T47D (cell line): Measurements from ENCODE around the gene KCNE4.

ENCODE experiments used
- DNase-seq, 2 experiments: peaks; one replicate each; pipeline versions ENCODE4 v3.0.0 to v3.0.0-alpha.2; 2011 to 2012; ENCODE audit warnings: low read depth in 1 of 2, low spot score in 1 of 2
- JUND ChIP-seq: IDR thresholded peaks from 2 replicates; pipeline ENCODE4 v1.6.1; 2012; ENCODE audit warnings: low read depth
- in situ Hi-C: cut with HindIII; loops from 2 replicates; pipeline ENCODE4 v1.10.0; 2016; ENCODE audit warnings: low sequenced_read_pairs, low pct_unique_long_range_greater_than_20kb

Gene KCNE4

DNA sequence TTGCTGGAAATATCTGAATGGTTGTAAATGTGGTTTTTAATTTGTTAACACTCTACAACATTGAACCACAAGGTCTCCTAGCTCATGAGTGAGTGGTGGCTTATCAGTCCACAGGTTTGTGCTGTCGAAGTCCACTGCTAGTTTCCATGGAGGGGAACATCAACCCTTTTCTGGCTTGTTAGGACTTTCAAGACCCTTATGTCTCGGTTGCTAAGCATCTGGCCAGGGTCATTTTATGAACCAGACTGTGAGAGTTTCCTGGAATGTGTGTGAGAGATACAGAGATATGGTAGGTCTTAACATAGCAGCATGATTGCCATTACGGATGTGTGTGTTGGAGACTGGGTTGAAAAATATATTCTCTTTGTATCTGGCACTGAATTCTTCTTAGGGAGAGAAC, 36.9 kb downstream of the KCNE4 start:
- in situ Hi-C loops: no loop called here
- no peak for DNase-seq

DNA sequence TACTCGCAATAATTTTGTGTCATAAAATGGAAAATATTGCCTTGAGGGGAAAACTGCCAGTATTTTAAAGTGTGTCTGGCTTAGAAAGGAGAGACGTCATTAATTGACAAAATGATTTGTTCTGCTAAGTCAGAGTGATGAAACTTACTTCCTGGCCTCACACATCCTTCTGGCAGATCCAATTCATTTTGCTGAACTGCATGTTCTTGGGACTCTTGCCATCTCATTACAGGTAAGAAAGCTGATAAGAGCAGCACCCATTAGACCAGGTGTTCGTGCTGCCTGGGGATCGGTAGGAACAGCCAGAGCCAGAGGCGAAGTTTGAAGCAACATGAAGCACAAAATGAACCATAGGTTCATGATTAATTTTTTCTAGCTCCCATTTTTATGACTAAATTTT, 38.0 kb downstream of the KCNE4 start:
- TF ChIP-seq JUND: no peak

More for the DNA sequence above, 36.9 kb downstream of the KCNE4 start:
- no peak for TF ChIP-seq JUND

GRCh38 chr2:223090540-223091235, 38.7 kb downstream of the KCNE4 start:
- TF ChIP-seq JUND: no peak
- in situ Hi-C loops: no loop called here
- DNase-seq: no peak

More for the DNA sequence above, 38.0 kb downstream of the KCNE4 start:
- DNase-seq: no peak
- in situ Hi-C loops: no loop called here

- in situ Hi-C loops: no loop called here
- TF ChIP-seq JUND: no peak
- no peak for DNase-seq
Measured at GRCh38 chr2:223092667-223093066, 40.7 kb downstream of the KCNE4 start.

DNA sequence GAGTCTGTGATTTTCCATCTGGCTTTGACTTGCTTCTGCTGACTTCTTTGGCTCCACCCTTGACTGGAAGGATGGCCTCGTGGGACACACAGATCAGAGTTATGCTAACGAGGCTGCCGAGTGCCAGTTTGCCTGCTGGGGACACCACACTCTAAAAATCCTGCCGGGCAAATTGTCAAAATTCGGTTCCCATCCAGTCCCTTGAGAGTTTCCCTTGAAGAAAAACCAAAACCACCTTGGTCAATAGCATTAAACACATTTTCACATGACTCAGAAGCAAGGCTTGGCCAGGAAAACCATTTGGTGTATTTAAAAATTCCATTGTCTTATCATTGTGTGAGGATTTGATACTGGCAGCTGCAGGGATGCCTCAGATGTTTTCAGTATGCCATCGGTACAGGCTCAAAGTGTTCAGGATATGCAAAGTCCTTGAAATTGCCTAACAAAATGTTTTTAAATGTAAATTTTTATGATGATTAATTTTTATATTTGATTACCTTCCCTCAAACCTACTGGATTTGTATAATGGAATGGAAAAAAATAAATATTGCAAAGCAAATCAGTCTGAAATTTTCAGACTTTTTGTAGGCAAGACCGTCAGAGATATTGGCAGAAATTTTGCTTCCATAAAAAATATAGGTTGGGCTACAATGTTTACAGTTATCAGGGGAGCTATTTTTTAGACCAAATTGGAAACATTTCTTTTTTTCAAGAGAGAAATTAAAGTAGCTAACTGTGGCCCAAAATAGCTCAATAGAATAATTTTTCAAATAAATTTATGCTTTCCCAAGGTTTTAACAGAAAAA, 41.6 kb downstream of the KCNE4 start:
- no peak for DNase-seq
- in situ Hi-C loops: no loop called here
- no peak for TF ChIP-seq JUND

- in situ Hi-C loops: no loop called here
- DNase-seq: no peak
- no peak for TF ChIP-seq JUND
Measured at GRCh38 chr2:223095207-223095606, 43.2 kb downstream of the KCNE4 start.

DNA sequence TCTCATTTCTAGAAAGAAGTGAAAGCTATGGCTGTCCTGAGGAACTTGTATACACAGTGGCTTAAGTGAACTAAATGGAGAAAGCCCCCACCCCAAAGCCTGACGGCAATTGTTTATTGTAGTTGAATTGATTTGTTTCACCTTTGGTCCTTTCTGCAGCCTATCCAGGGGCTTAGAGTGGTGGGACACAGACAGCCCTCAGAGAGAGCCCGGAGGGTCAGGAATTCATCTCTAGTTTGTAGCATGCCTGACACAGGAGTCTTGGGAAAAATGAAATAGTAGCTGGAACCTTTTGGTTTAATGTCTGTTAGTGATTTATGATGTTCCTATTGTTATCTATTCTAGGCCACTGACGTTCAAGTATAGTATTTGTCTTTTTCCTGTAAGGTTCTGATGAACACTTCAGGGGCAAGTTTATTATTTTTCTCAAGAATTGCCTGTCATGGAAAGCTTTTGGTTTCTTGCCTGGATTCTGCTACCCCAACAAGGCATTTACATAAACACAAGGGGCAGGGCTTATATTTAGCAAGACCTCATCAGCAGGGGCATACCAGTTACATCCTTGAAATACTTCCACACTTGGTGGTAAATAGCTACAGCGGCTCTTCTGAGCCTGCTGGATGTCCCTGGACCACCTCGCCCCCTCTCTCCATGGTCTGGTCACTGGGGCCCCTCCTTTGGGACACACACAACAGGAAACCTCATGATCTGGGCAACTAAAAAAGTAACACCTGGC, 44.4 kb downstream of the KCNE4 start:
- no peak for DNase-seq
- TF ChIP-seq JUND: no peak
- in situ Hi-C loops: no loop called here

DNA sequence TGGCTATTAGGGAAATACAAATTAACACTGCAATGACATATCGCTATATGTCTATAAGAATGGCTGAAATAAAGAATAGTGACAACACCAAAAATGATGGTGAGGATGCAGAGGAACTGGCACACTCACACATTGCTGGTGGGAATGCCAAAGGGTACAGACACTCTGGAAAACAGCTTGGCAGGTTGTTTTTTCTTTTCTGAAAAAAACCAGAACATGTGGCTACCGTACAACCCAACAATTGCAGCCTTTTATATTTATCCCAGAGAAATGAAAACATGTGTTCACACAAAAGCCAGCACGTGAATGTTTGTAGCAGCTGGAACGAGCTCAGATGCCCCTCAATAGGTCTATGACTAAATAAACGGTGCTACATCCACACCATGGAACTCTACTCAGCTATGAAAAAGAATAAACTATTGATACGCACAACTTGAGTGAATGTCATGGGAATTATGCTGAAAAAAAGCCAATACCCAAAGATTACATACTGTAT, 45.9 kb downstream of the KCNE4 start:
- DNase-seq: no peak
- in situ Hi-C loops: no loop called here
- no peak for TF ChIP-seq JUND

- no peak for TF ChIP-seq JUND
- in situ Hi-C loops: no loop called here
- no peak for DNase-seq
Measured at GRCh38 chr2:223099561-223099960, 47.6 kb downstream of the KCNE4 start.

DNA sequence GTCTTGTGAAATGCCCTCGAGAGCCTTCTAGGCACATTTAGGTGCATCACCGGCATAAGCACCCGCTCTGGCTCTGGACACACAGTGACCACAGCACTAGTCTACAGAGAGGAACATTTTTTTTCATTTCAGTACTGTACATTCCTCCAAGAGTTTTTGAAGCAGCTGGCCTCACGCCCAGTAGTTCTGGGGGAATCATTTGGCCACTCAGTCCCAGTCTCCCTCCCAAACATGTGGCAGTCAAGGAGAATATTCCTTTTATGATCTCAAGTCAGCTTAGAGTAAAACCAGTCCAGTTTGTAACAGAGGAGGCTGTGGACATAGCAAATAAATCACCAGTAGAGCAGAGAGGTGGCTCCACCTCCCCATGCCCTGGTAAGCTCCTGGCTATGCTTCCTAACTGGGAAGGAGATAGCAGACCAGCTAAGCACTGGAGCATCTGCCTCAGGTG, 48.1 kb downstream of the KCNE4 start:
- in situ Hi-C loops: no loop called here
- no peak for TF ChIP-seq JUND

DNA sequence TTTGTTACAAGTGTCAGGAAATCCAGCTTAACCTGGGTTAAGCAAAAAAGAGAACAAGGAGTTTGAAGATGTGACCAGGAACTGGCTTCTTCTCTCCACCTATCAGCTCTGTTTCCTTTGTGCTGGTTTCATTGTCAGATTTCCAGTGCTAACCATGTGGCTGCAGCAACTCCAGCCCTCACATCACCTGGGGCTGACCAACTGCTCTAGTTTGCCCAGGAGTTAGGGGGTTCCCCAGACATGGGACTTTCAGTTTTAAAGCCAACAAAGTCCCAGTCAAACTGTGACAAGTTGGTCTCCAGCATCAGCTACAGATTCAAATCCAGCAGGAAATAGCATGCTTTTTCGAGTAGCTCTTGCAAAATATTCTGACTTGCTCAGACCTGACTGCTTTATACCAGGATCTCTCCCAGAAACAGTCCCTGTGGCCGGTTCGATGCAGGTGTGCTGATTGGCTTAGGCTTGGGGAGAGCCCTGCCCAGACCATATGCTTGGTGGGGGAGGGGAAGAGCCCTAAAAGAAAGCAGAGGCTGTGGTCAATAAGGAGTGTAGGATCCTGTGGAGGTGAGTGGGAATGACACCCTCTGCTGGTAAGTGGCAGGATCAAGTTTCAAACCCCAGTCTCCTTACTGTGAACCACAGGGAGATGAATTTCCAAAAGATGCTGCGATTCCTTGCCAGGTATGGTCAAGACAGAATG, 49.5 kb downstream of the KCNE4 start:
- peak; percentile 18 to 75 for DNase-seq
- in situ Hi-C loops: no loop called here
- TF ChIP-seq JUND: no peak

More for the DNA sequence above, 48.1 kb downstream of the KCNE4 start:
- peak in 1 of 2 experiments; percentile 13 for DNase-seq

GRCh38 chr2:223102040-223102400, 50.0 kb downstream of the KCNE4 start:
- no peak for DNase-seq
- TF ChIP-seq JUND: no peak
- in situ Hi-C loops: no loop called here
